Neural progenitor cell (in vitro differentiated cells): ENCODE measurements around the gene TMEM150C.

Experiments used
- CTCF ChIP-seq: fragments of 200-600 bp; sonication (generic); IDR thresholded peaks from 2 replicates; pipeline ENCODE4 v1.5.1; 2017; ENCODE audit warnings: antibody characterized with exemption, mild to moderate bottlenecking
- EZH2 ChIP-seq: fragments of 200-600 bp; sonication (generic); IDR thresholded peaks from 2 replicates; pipeline ENCODE4 v1.6.1; 2017; ENCODE audit warnings: antibody characterized with exemption, mild to moderate bottlenecking, moderate library complexity

- no peak for TF ChIP-seq CTCF
- TF ChIP-seq EZH2: no peak
These were observed 32.9 kb downstream of the TMEM150C start for GRCh38 chr4:82528868-82529267.
